Peyer's patch (tissue), 4 donors: ENCODE measurements around the gene BNIP3. TPM values are rescaled to one million over a fixed set of nuclear protein-coding genes. Genes with fewer than 3 reads are reported as not detected.

Experiments used
- DNase-seq, 3 donors: peaks; one replicate each; pipeline ENCODE4 v3.0.0-alpha.2; 2017 to 2019
- H3K27ac ChIP-seq, 4 donors: fragments of 200-600 bp; sonication (generic); one replicate each; pipeline ENCODE4 v1.5.1; 2016 to 2019
- H3K27me3 ChIP-seq, 2 donors: fragments of 200-600 bp; sonication (generic); one replicate each; pipeline ENCODE4 v1.5.1; 2019
- H3K36me3 ChIP-seq, 3 donors: fragments of 200-600 bp; sonication (generic); one replicate each; pipeline ENCODE4 v1.5.1; 2016 to 2019
- H3K4me1 ChIP-seq, 4 donors: fragments of 200-600 bp; sonication (generic); one replicate each; pipeline ENCODE4 v1.5.1; 2016 to 2019
- H3K4me3 ChIP-seq, 4 donors: fragments of 200-600 bp; sonication (generic); 1 replicate in 3 of 4; 2 replicates in 1 of 4; pipeline ENCODE4 v1.5.1; 2016 to 2019; ENCODE audit warnings: mild to moderate bottlenecking in 1 of 4
- H3K9me3 ChIP-seq, 4 donors: fragments of 200-600 bp; sonication (generic); one replicate each; pipeline ENCODE4 v1.5.1; 2016 to 2019; ENCODE audit warnings: mild to moderate bottlenecking in 1 of 4
- POLR2A ChIP-seq, 2 donors: fragments of 450-650 bp; IDR thresholded peaks; one replicate each; pipeline ENCODE4 v1.5.1; 2017; ENCODE audit warnings: antibody characterized with exemption in 2 of 2, mild to moderate bottlenecking in 2 of 2, moderate library complexity in 2 of 2
- total RNA-seq, 4 donors: library from RNA; depleted of rRNA; stranded (reverse); fragments of >200 nt; gene quantifications; one replicate each; pipeline ENCODE4 v1.1.0, GENCODE V29; 2016
- TF ChIP-seq, protein P1 (sequence below), 6 experiments: fragments of 450-650 bp in 4 of 6; fragments of 200-600 bp in 2 of 6; sonication (generic) in 1 of 6; IDR thresholded peaks; one replicate each; pipeline ENCODE4 v1.5.1; 2017 to 2019; ENCODE audit warnings: antibody characterized with exemption in 6 of 6, mild to moderate bottlenecking in 3 of 6, moderate library complexity in 1 of 6

BNIP3 gene
- total RNA-seq, 4 donors from 2014 or later: 26.7 to 58.7 (median 41.1) TPM

DNA sequence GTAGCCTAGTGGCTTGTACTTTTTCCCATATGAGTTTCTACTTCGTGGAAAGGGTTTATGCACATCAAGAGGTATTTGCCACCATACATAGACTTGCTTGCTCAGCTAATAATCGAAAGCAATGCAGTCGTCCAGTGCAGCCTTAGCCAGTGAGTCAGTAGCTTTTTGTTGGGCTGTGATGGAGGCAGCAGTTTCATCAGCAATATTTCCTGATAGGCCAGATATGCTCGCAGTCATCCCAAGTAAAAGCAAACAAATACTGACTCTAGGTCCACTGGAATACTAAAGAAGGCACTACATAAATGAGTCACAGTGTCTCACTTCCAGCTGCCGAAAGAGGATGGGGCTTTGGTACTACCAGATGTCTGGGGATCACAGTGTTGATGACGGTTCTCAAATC lies 2.1 kb upstream of the BNIP3 start:
- TF ChIP-seq POLR2A (IDR thresholded peaks at IDR 0.05): no peak
- TF ChIP-seq, protein P1, sequence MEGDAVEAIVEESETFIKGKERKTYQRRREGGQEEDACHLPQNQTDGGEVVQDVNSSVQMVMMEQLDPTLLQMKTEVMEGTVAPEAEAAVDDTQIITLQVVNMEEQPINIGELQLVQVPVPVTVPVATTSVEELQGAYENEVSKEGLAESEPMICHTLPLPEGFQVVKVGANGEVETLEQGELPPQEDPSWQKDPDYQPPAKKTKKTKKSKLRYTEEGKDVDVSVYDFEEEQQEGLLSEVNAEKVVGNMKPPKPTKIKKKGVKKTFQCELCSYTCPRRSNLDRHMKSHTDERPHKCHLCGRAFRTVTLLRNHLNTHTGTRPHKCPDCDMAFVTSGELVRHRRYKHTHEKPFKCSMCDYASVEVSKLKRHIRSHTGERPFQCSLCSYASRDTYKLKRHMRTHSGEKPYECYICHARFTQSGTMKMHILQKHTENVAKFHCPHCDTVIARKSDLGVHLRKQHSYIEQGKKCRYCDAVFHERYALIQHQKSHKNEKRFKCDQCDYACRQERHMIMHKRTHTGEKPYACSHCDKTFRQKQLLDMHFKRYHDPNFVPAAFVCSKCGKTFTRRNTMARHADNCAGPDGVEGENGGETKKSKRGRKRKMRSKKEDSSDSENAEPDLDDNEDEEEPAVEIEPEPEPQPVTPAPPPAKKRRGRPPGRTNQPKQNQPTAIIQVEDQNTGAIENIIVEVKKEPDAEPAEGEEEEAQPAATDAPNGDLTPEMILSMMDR (IDR thresholded peaks at IDR 0.05): no peak
- Histone ChIP-seq H3K4me3 (no peak overlapping the region), H3K27ac (no peak overlapping the region), H3K9me3 (no peaks in the 10 kb centered on the region), H3K27me3 (no peaks in the 10 kb centered on the region), H3K36me3 (no peaks in the 10 kb centered on the region), H3K4me1 (peaks cover 0 to 21% (median 5%) of the 10 kb centered on the region in 4 donors)
- DNase-seq: peak in 1 of 3 donors; percentile 12

DNA sequence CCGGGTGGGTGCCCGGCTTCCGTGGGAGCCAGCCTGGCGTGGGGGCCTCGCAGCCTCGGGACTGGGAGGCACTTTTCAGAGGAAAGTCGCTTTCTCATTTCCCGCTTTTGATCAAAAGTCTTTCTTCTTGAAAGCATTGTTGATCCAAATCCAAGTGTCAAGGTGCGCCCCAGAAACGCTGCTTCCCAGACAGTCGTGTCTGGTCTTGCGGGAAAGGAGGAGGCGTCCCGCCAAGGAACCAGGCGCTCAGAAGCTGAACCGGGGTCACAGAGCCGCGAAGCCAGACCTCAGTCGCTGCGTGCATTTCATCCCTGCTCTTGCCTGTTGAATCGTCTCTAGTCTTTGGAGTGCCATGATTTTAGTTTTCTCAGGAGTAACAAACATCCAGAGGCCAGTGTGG lies 1.1 kb upstream of the BNIP3 start:
- H3K4me3 ChIP-seq: peak overlapping the region; percentile 74 to 84 (median 77)
- no peak overlapping the region for H3K27ac ChIP-seq
- H3K4me1 ChIP-seq: peaks cover 0 to 21% (median 5%) of the 10 kb centered on the region in 4 donors
- no peak for DNase-seq
- H3K36me3 ChIP-seq: no peaks in the 10 kb centered on the region
- TF ChIP-seq, protein P1 (IDR thresholded peaks at IDR 0.05): no peak
- no peak for TF ChIP-seq POLR2A (IDR thresholded peaks at IDR 0.05)
- H3K9me3 ChIP-seq: no peaks in the 10 kb centered on the region
- no peaks in the 10 kb centered on the region for H3K27me3 ChIP-seq

DNA sequence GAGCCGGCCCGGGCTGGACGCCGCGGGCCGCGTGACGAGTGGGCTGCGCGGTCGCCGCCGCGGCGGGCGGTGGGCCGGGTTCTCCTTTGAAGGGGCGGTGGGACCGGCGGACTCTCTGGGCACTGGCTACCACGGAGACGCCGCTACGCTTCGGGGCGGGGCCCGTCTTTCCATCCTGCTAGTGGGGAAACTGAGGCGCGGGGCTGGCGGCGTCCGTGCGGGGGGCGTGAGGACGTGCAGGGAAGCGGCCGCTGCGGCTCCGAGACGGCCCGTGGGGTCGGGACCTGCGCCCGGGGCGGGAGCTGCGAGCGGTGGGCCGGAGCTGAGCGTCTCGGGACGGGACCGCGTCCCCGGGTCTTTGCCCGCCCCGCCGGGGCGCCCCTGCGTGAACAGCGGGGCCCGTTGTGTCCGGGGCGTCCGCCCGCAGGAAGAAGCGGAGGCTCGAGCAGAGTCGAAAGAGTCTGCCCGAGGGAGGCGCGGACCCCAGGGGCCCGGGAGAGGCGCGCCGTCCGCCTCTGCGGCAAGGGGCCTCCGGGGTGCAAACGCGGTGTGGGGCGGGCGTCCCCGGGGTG lies 548 bp upstream of the BNIP3 start:
- Histone ChIP-seq H3K4me1 (peaks cover 0 to 21% (median 5%) of the 10 kb centered on the region in 4 donors), H3K9me3 (no peaks in the 10 kb centered on the region), H3K27me3 (no peaks in the 10 kb centered on the region), H3K4me3 (peak overlapping the region; percentile 74 to 84 (median 77)), H3K36me3 (no peaks in the 10 kb centered on the region), H3K27ac (peak overlapping the region in 3 of 4 donors; percentile 56 to 76 (median 76))
- TF ChIP-seq, protein P1 (IDR thresholded peaks at IDR 0.05): no peak
- no peak for TF ChIP-seq POLR2A (IDR thresholded peaks at IDR 0.05)
- DNase-seq: no peak

DNA sequence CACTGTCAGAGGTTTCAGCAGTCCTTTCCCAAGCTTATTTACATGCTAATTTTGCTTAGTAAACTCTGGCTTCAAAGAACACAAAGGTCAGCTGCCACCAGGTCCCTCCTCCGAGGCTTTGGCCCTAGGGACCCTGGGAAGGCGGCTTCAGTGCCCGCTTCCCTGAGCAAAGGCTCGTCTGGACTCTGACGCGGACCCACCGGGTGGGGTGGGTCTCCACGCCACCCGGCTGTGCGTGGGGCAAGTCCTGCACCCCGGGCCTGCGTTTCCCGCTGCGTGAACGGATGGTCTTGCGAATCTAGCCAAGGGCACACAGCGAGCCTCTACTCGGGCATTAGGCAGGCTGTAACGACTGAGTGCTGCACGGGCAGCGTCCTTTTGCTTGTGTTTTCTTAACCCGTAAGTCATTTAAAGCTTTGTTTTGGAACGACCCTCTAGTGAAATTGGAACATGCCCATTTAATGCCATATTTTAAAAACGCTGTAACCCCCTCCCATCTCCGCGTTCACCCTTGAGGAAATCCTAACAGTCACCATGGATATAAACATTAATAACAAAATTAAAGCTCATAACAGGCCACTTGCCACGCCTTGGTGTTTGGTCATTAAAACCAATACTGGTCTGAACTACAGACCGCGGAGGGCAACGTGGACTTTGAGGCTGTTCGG lies 828 bp downstream of the BNIP3 start:
- Histone ChIP-seq H3K36me3 (no peaks in the 10 kb centered on the region), H3K9me3 (no peaks in the 10 kb centered on the region), H3K27me3 (no peaks in the 10 kb centered on the region), H3K4me3 (peak overlapping the region; percentile 74 to 84 (median 77)), H3K4me1 (peaks cover 0 to 21% (median 5%) of the 10 kb centered on the region in 4 donors), H3K27ac (peak overlapping the region; percentile 61 to 76 (median 76))
- TF ChIP-seq, protein P1 (IDR thresholded peaks at IDR 0.05): no peak
- TF ChIP-seq POLR2A (IDR thresholded peaks at IDR 0.05): no peak
- no peak for DNase-seq

DNA sequence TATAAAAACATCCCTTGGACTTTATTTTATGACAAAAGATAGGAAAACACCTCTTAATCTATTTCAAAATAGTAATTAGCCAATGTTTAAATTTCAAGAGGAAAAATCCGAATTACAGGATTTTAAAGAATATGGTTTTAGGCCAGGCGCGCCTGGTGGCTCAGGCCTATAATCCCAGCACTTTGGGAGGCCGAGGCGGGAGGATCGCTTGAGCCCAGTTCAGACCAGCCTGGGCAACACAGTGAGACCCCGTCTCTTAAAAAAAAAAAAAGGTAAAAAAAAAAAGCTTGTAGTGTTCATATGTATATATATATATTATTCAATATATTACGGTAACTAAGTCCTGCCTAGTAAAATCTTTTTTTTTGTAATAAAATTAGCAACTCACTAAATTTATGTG lies 1.4 kb downstream of the BNIP3 start:
- no peak for DNase-seq
- no peaks in the 10 kb centered on the region for H3K27me3 ChIP-seq
- H3K36me3 ChIP-seq: no peaks in the 10 kb centered on the region
- H3K9me3 ChIP-seq: no peaks in the 10 kb centered on the region
- H3K4me1 ChIP-seq: peaks cover 0 to 21% (median 5%) of the 10 kb centered on the region in 4 donors
- H3K27ac ChIP-seq: no peak overlapping the region
- TF ChIP-seq POLR2A (IDR thresholded peaks at IDR 0.05): no peak
- TF ChIP-seq, protein P1 (IDR thresholded peaks at IDR 0.05): no peak
- peak overlapping the region in 2 of 4 donors; percentile 45 to 74 for H3K4me3 ChIP-seq
